COLO829 (cell line): ENCODE measurements around the gene SIGLEC9.

Source experiments
- DNase-seq: peaks from one replicate; pipeline ENCODE4 v3.0.0; 2012; ENCODE audit warnings: low spot score

Gene SIGLEC9

DNA sequence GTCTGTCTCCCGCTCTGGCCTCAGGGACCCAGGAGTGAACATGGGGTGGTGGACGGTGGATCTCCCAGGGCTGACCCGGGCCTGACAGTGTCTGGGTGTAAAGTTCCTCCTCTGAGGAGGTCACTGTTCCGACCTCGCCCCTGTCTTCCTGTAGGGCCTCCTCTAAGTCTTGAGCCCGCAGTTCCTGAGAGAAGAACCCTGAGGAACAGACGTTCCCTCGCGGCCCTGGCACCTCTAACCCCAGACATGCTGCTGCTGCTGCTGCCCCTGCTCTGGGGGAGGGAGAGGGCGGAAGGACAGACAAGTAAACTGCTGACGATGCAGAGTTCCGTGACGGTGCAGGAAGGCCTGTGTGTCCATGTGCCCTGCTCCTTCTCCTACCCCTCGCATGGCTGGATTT lies at the start of gene SIGLEC9:
SIGLEC9 (plus strand) TSS at position 178 of the 400 bp plus-strand sequence; CDS start at position 247, 69 bp downstream.
- DNase-seq, result no peak

GRCh38 chr19:51075998-51076397 lies 48.7 kb upstream of the SIGLEC9 start:
- no peak for DNase-seq

GRCh38 chr19:51076631-51077213 lies 48.0 kb upstream of the SIGLEC9 start:
- DNase-seq, result no peak

DNA sequence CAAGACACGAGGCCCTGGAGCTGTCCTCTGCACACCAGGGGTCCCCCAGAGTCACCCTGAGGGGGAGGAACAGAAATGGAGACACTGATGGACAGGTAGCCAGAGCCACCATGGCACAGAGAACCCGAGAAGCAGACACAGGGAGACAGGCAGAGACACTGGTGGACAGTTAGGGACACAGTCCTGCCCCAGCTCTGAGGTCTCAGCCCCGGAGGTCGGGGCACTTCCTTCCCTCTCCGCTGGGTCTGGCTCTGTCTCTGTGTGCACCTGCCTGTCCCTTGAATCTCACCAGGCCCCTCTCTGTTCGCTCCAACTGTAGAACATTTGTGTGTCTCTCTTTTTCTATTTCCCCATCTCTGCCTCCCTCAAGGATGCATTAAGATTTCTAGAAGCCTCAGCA lies 46.6 kb upstream of the SIGLEC9 start:
- no peak for DNase-seq

DNA sequence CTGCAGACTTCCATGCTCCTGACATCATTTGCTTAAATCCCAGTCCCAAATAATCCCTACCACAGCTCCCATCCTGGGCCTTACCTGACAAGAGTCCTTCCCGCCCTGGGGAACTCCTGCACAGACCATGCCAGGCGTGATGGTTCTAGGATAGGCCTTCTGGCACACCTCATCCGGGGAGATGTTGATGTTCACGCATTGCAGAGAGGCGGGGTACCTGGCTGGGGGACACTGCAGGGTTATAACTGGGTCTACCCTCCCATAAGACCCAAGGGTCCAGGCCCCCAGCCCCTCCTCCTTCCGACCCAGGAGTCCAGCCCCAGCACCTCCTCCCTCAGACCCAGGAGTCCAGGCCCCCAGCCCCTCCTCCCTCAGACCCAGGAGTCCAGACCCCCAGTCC lies 46.0 kb upstream of the SIGLEC9 start:
- no peak for DNase-seq

DNA sequence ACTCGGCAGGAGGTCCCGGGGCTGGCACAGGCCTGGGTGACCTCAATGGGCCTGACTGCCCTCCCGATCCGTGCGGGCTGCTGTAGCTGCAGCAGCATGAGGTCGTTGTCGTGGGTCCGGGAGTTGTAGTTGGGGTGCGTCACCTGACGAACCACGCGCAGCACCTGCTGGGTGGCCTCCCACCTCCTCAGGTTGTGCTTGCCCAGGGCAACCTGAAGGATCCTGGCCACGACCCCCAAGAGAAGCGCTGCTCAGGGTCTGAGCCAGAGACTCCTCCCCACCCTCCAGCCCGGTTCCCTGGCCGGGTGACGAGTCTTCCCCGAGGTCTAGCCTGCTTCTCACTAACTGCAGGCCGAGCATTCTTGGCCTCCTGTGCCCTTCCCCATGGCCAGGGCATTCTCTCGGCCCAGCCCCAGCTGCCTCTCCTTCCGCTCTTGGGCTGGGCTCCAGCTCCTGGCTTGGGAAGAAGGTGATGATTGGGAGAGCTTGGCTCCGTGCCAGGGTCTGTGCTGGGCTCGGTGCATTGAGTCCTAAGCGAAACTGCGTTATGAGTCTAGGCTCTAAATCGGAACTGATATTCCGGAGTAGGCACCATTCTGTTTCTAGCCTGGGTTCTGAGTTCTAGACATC lies 45.1 kb upstream of the SIGLEC9 start:
- DNase-seq, result no peak

- no peak for DNase-seq
These were observed 43.2 kb upstream of the SIGLEC9 start for GRCh38 chr19:51081476-51081875.

GRCh38 chr19:51082611-51083010 lies 42.1 kb upstream of the SIGLEC9 start, which contains the start of gene KLK14:
KLK14 (minus strand) TSS chr19:51082887; CDS start chr19:51082614, 273 bp downstream.
- no peak for DNase-seq

GRCh38 chr19:51083181-51083580 lies 41.5 kb upstream of the SIGLEC9 start:
- DNase-seq, result no peak

DNA sequence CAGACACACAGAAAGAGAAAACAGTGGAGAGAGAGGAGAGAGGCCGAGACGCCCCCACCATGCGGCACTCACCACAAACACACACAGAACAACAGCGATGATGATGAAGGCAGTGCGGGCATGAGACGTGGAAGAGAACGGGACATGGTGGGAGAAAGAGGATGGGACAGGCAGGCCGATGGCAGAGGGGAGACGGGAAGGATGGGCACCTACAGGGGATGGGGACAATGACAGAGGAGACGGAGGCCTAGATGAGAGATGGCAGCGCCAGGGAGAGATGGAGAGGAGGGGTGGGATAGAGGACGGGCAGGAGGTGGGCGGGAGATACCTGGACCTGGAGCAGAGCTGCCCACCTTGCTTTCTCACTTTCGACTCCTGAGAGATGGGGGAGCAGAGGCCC lies 40.9 kb upstream of the SIGLEC9 start:
- no peak for DNase-seq

GRCh38 chr19:51084505-51084904 lies 40.2 kb upstream of the SIGLEC9 start:
- no peak for DNase-seq

GRCh38 chr19:51086153-51086850 lies 38.4 kb upstream of the SIGLEC9 start:
- no peak for DNase-seq

DNA sequence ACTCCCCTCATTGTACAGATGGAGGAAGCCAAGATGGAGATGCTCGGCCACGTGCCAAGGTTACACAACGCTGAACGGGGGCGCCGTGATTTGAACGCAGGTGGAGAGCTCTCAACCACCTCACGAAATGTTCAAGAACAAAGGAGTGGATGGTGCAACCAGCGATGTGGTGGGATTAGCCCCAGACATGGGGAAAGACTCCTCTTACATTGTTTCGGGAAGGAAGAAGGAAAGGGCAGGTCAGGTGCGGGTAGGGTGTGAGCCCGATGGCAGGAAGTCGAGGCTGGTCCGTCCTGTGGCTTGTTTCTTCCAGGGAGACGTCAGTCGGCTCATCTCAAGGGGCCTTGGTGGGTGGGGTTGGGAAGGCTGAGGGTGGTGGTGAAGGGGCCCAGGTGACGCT lies 34.9 kb upstream of the SIGLEC9 start:
- no peak for DNase-seq

DNA sequence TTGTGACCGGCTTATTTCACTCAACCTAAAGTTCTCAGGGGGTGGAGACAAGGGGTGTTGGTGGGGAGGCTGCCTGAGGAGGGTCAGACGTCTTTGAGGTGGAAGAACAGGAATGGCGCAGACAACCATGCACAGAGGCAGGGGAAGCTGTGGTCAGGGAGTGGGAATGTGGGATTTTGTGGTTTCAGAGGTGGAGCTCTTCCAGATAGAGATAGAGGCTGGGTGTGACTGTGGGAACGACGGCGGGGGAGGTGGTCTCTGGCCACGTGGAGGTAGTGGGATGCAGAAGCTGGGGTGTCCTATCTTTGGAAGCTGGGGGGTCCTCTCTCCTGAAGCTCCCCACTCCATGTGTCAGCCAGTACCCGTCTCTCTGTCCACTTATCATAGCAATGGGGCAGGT lies 34.2 kb upstream of the SIGLEC9 start:
- DNase-seq, result no peak

GRCh38 chr19:51091126-51091525 lies 33.6 kb upstream of the SIGLEC9 start:
- no peak for DNase-seq

- DNase-seq, result no peak
These were observed 32.5 kb upstream of the SIGLEC9 start for GRCh38 chr19:51091895-51092873.

DNA sequence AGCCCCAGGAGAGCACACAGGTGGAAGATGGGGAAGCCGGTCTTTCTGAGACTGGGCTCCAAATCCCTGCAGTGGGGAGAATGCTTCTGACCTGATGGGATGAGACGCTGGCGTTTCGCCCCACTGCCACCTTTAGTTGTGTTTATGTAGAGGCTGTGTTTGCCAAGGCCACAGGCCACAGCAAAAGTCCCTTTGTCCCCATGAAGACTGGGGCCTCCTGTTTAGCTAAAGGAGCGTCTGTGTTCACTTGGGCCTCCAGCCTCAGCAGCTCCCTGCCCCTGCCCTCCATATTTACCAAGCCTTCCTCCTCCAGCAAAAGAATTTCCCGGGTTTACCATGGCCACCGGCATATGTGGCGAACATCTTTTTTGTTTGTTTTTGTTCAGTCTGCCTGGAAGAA lies 31.6 kb upstream of the SIGLEC9 start:
- no peak for DNase-seq

DNA sequence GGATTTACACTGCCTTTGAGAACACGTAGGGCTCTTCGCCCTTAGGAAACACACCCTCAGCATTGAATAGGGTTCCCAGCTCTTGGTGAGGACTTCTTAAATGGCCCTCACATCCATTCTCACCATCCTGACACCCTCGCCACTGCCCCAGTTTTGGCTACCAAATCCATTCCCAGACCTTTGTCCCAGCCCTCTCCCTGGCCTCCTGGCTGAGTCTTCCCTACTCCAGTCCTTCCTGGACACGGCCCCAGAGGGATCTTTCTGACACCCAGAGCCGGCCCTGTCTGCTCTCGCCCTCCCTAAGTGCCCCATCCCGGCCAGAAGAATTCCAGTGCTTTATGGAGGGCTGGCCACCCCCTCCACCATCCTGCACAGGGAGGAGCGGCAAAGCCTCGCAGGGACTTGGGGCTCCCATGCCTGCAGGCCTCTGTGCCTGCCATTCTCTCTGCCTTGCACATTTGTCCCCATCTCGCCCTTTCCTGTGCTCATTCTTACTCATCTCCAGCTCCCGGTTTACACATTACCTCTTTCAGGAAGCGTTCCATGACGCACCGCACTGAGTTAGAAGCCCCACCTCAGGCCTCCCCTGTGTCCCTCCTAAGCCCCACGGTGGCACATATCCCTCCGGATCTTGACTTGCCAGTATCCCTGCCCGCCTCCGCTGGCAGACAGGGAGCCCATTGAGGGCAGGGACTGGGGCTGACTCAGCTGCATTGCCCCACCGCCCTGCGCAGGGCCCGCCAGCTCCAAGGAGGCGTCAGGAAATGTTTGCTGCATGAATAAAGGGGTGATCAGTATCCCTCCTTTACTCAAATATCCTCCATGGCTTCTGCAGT lies 31.0 kb upstream of the SIGLEC9 start:
- no peak for DNase-seq

DNA sequence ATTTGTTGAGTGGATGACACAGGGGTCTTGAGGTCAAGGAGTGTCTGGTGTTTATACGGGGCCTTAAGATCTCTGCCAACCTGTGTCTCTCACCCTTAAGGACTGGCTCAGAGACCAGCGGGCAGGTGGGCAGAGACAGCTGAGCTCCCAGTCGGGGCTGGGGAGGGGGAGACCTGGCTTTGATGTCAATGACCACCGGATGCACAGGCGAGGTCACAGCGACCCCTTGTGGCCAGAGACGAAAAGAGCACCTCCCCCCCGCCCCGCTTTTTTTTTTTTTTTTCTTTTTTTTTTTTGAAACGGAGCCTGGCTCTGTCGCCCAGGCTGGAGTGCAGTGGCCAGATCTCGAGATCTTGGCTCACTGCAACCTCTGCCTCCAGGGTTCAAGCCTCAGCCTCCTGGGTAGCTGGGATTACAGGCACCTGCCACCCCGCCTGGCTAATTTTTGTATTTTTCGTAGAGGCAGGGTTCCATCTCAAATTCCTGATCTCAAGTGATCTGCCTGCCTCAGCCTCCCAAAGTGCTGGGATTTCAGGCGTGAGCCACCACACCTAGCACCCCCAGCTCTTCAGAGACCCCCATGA lies 29.9 kb upstream of the SIGLEC9 start:
- DNase-seq, result peak; percentile 29

- no peak for DNase-seq
These were observed 28.1 kb upstream of the SIGLEC9 start for GRCh38 chr19:51096473-51097165.
